Activated T-cell treated with anti-CD3 and anti-CD28 coated beads, Interleukin-2, amount 50 U/mL, for 48 hours (primary cell): ENCODE measurements around the gene GRIK3.

Experiments used
- DNase-seq, 2 experiments: peaks; one replicate each; pipeline ENCODE4 v3.0.0-alpha.2; 2020

GRIK3 gene

DNA sequence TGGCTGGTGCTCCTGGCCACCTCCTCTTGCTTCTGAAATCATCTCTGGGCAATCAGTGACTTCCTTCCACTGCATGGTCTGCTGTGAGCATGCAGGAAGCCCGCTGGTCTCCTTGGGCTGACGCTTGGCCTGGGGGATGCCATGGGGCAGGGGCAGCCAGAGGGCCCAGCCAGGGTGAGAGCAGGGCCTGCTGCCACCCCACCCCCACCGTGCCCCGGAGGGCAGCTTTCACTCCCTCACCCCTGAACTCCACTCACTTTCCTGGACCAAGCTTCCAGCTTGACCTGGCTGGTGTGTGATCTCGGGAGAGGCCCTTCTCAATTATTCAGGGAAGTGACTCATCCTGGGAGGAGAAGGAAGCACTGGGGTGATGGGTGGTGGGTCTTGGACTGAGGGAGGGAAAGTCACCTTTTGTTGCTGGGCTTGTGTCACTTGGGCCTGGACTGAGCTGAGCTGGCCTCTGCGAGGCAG, 281.4 kb downstream of the GRIK3 start:
- DNase-seq = no peak

GRCh38 chr1:36752431-36752830, 281.9 kb downstream of the GRIK3 start:
- DNase-seq = no peak

DNA sequence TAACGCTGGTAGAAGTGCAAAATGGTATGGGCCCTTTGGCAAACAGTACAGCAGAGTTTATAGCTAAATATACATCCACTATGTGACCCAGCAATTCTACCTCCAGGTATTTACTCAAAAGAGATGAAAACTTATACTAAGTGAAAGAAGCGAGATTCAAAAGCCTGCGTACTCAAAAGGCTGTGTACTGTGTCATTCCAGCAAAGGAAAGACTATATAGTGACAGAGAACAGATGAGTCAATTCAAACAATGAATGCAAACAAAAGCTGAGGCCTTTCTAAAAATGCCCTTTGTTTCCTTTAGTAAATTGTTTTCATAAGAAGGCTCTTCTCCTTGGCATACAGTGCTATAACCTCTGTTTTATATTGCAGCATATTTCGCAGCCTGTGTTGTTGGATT, 282.8 kb downstream of the GRIK3 start:
- no peak for DNase-seq

GRCh38 chr1:36748466-36748865, 285.8 kb downstream of the GRIK3 start:
- no peak for DNase-seq
